SK-N-SH (cell line): Measurements from ENCODE around the gene NPVF. TPM values are rescaled to one million over a fixed set of nuclear protein-coding genes. Genes with fewer than 3 reads are reported as not detected.

ENCODE experiments used
- CTCF ChIA-PET: fragments of 300-600, 350-600 bp; formaldehyde crosslinking; extraction: SDS; loops from one replicate; lab custom pipeline; 2021; lab: Yijun Ruan, JAX
- POLR2A ChIA-PET: fragments of 350-600 bp; sonication (Branson Sonifier 250); formaldehyde crosslinking; extraction: SDS; loops from one replicate; lab custom pipeline; 2020; ENCODE audit warnings: antibody characterized with exemption, inconsistent platforms; lab: Yijun Ruan, JAX
- DNase-seq: peaks from one replicate; pipeline ENCODE4 v3.0.0; 2012
- H2AFZ ChIP-seq: fragments of 200-600 bp; sonication (generic); 2 replicates; pipeline ENCODE4 v1.8.1; 2016; ENCODE audit warnings: antibody characterized with exemption, mild to moderate bottlenecking, low read depth
- H3F3A ChIP-seq: fragments of 200-600 bp; sonication (generic); replicated peaks from 2 replicates; pipeline ENCODE3; 2016; ENCODE audit warnings: antibody characterized with exemption, mild to moderate bottlenecking; ENCODE audit not compliant: insufficient read depth
- H3K27ac ChIP-seq, 2 experiments: fragments of 200-500 bp in 1 of 2; fragments of 200-600 bp in 1 of 2; sonication (Bioruptor generic) in 1 of 2; sonication (generic), shearing (Covaris generic) in 1 of 2; 2 replicates each; pipeline versions ENCODE4 v1.5.1 to v1.6.1; 2014 to 2016; ENCODE audit warnings: low read depth in 2 of 2, inconsistent platforms in 1 of 2, low read length in 1 of 2, mild to moderate bottlenecking in 1 of 2, mixed read lengths in 1 of 2
- H3K27me3 ChIP-seq: fragments of 200-600 bp; sonication (generic), shearing (Covaris generic); 2 replicates; pipeline ENCODE4 v1.6.1; 2016; ENCODE audit warnings: mixed run types; ENCODE audit not compliant: insufficient read depth
- H3K36me3 ChIP-seq, 2 experiments: fragments of 200-500 bp in 1 of 2; fragments of 200-600 bp in 1 of 2; sonication (Bioruptor generic) in 1 of 2; sonication (generic) in 1 of 2; replicated peaks in 1 of 2; 2 replicates each; pipeline versions ENCODE3 to v1.5.1; 2014 to 2016; ENCODE audit warnings: low read length in 1 of 2, mild to moderate bottlenecking in 1 of 2; ENCODE audit not compliant: insufficient read depth in 2 of 2, control insufficient read depth in 1 of 2
- H3K4me1 ChIP-seq, 2 experiments: fragments of 200-500 bp in 1 of 2; fragments of 200-600 bp in 1 of 2; sonication (Bioruptor generic) in 1 of 2; sonication (generic), shearing (Covaris generic) in 1 of 2; 2 replicates each; pipeline versions ENCODE4 v1.5.1 to v1.6.1; 2014 to 2016; ENCODE audit warnings: low read depth in 1 of 2, low read length in 1 of 2, mixed run types in 1 of 2; ENCODE audit not compliant: insufficient read depth in 2 of 2, control insufficient read depth in 1 of 2
- H3K4me2 ChIP-seq: fragments of 200-600 bp; sonication (generic), shearing (Covaris generic); 2 replicates; pipeline ENCODE4 v1.6.1; 2017; ENCODE audit warnings: mixed run types
- H3K4me3 ChIP-seq, 2 experiments: fragments of 200-500 bp in 1 of 2; fragments of 200-600 bp in 1 of 2; sonication (Bioruptor generic) in 1 of 2; sonication (generic), shearing (Covaris generic) in 1 of 2; 2 replicates each; pipeline versions ENCODE4 v1.5.1 to v1.8.1; 2014 to 2016; ENCODE audit warnings: low read depth in 2 of 2, inconsistent platforms in 1 of 2, low read length in 1 of 2, mild to moderate bottlenecking in 1 of 2, mixed read lengths in 1 of 2, moderate library complexity in 1 of 2
- H3K79me2 ChIP-seq: fragments of 200-600 bp; sonication (generic); 2 replicates; pipeline ENCODE4 v1.8.1; 2017; ENCODE audit warnings: mild to moderate bottlenecking; ENCODE audit not compliant: insufficient read depth
- H3K9ac ChIP-seq: fragments of 200-600 bp; sonication (generic); 2 replicates; pipeline ENCODE4 v1.6.1; 2017; ENCODE audit warnings: mixed run types
- H3K9me2 ChIP-seq: fragments of 200-600 bp; sonication (generic); 2 replicates; pipeline ENCODE4 v1.6.1; 2017; ENCODE audit warnings: mixed run types
- H3K9me3 ChIP-seq: fragments of 200-600 bp; sonication (generic); 2 replicates; pipeline ENCODE4 v1.6.1; 2017; ENCODE audit warnings: mixed run types, mild to moderate bottlenecking, moderate library complexity
- H4K20me1 ChIP-seq: fragments of 200-600 bp; sonication (generic); 2 replicates; pipeline ENCODE4 v1.6.1; 2017; ENCODE audit warnings: mild to moderate bottlenecking, mixed run types; ENCODE audit not compliant: insufficient read depth
- CHD2 ChIP-seq: fragments of 150-350 bp; IDR thresholded peaks from 2 replicates; pipeline ENCODE4 v1.6.1; 2018; ENCODE audit warnings: low read length; ENCODE audit not compliant: partially characterized antibody
- FOSL2 ChIP-seq: IDR thresholded peaks from 2 replicates; pipeline ENCODE4 v1.4.0; 2012; ENCODE audit warnings: low read depth, mild to moderate bottlenecking, moderate library complexity, borderline replicate concordance
- JUND ChIP-seq: IDR thresholded peaks from 2 replicates; pipeline ENCODE4 v1.4.0; 2012
- MXI1 ChIP-seq: IDR thresholded peaks from 2 replicates; pipeline ENCODE4 v1.6.1; 2012; ENCODE audit warnings: mild to moderate bottlenecking, low read depth, low read length, improper control_type of control experiment
- POLR2AphosphoS5 ChIP-seq: IDR thresholded peaks from 2 replicates; pipeline ENCODE4 v1.6.1; 2012; ENCODE audit warnings: low read depth, low read length
- RFX5 ChIP-seq: IDR thresholded peaks from 2 replicates; pipeline ENCODE4 v1.6.1; 2012; ENCODE audit warnings: mild to moderate bottlenecking, improper control_type of control experiment, low read length
- RXRA ChIP-seq: IDR thresholded peaks from 2 replicates; pipeline ENCODE4 v1.4.0; 2012; ENCODE audit warnings: low read depth, mild to moderate bottlenecking, borderline replicate concordance
- SMC3 ChIP-seq: IDR thresholded peaks from 2 replicates; pipeline ENCODE4 v1.6.1; 2012; ENCODE audit warnings: low read depth, low read length, improper control_type of control experiment
- TEAD4 ChIP-seq: IDR thresholded peaks from 2 replicates; pipeline ENCODE4 v1.4.0; 2012; ENCODE audit warnings: mild to moderate bottlenecking, borderline replicate concordance; ENCODE audit not compliant: insufficient read depth
- YY1 ChIP-seq: IDR thresholded peaks from 2 replicates; pipeline ENCODE4 v1.4.0; 2012; ENCODE audit warnings: low read depth, mild to moderate bottlenecking
- WGBS: methylation state at CpG from one replicate; pipeline ENCODE4 v1.1.6; 2017; ENCODE audit warnings: low lambda C conversion rate; 5-methylcytosine and 5-hydroxymethylcytosine counted together
- polyA plus RNA-seq, 3 experiments: library from polyadenylated mRNA; depleted of rRNA; stranded (reverse); fragments of >200 nt; gene quantifications; 2 replicates each; pipeline ENCODE4 v1.2.3, GENCODE V29; 2012
- TF ChIP-seq, protein P1 (sequence below): fragments of 150-350 bp; IDR thresholded peaks from 2 replicates; pipeline ENCODE4 v1.6.1; 2017; ENCODE audit warnings: antibody characterized with exemption, low read length, low read depth, borderline replicate concordance
- TF ChIP-seq, protein P2 (sequence below): IDR thresholded peaks from 2 replicates; pipeline ENCODE4; 2012
- TF ChIP-seq, protein P3 (sequence below): IDR thresholded peaks from 2 replicates; pipeline ENCODE4 v1.4.0; 2012; ENCODE audit warnings: low read depth, borderline replicate concordance

The NPVF gene
- polyA plus RNA-seq, 1 of the 3 experiments (the other 2 are of a cell fraction) = not detected

DNA sequence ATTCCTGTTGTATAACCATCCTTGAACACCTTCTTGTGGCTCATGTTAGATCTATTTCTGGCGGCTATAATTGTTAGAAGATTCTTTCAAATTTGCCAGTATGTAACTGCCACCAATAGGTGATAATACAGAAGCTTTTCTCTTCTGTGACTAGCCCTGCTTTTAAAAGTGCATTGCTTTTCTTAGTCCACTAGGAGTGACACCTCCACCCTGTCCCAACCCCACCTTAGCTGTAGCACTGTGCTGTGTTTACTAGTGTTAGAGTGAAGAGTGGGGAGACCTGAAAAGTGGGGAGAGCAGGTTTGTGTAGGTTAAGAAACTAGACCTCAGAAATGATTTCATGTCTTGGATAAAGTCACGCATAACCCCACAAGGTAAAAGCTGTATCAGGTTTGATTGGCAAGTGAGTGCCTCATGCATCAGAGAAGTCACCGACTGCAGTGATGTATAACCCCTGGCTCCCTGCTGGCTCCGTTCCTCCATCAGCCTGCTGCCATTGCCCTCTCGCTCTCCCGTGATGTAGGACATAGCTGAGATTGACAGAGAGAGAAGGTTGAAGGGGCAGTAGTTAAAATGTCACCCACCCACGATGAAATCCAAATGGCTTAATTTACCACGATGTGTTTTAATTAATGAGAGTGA, 12.5 kb downstream of the NPVF start:
- Histone ChIP-seq H3K4me1 (no peaks in the 10 kb centered on the region), H3K79me2 (no peaks in the 10 kb centered on the region), H3K9me3 (no peaks in the 10 kb centered on the region), H3F3A (no peaks in the 10 kb centered on the region), H3K9me2 (no peaks in the 10 kb centered on the region), H3K4me2 (no peak overlapping the region), H3K36me3 (no peaks in the 10 kb centered on the region), H3K27ac (no peak overlapping the region), H2AFZ (no peak overlapping the region), H3K9ac (no peak overlapping the region), H3K4me3 (no peak overlapping the region), H4K20me1 (no peaks in the 10 kb centered on the region), H3K27me3 (0 out of 2 replicates have a peak, but pooled peaks cover 8% of the 10 kb centered on the region)
- ChIA-PET POLR2A (interaction anchor here (1.1 kb wide), 1 partner anchor 36 kb away, joined by 3 read pairs; a partner anchor contains a TSS), CTCF (interaction anchor here (0.6 to 2.7 kb wide), 13 partner anchors 10 to 175 kb away, joined by 3 to 55 read pairs (median 5); partner anchors contain the start of gene NPVF)
- WGBS = 50% methylated on average over 8 of the region's 8 CpGs
- TF ChIP-seq RXRA (no peak), JUND (no peak), RFX5 (no peak), MXI1 (no peak), SMC3 (no peak), CHD2 (no peak), FOSL2 (no peak), TEAD4 (no peak), YY1 (no peak), POLR2AphosphoS5 (no peak)
- TF ChIP-seq, protein P1, sequence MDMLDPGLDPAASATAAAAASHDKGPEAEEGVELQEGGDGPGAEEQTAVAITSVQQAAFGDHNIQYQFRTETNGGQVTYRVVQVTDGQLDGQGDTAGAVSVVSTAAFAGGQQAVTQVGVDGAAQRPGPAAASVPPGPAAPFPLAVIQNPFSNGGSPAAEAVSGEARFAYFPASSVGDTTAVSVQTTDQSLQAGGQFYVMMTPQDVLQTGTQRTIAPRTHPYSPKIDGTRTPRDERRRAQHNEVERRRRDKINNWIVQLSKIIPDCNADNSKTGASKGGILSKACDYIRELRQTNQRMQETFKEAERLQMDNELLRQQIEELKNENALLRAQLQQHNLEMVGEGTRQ = no peak
- TF ChIP-seq, protein P2, sequence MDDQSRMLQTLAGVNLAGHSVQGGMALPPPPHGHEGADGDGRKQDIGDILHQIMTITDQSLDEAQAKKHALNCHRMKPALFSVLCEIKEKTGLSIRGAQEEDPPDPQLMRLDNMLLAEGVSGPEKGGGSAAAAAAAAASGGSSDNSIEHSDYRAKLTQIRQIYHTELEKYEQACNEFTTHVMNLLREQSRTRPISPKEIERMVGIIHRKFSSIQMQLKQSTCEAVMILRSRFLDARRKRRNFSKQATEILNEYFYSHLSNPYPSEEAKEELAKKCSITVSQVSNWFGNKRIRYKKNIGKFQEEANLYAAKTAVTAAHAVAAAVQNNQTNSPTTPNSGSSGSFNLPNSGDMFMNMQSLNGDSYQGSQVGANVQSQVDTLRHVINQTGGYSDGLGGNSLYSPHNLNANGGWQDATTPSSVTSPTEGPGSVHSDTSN = no peak
- TF ChIP-seq, protein P3, sequence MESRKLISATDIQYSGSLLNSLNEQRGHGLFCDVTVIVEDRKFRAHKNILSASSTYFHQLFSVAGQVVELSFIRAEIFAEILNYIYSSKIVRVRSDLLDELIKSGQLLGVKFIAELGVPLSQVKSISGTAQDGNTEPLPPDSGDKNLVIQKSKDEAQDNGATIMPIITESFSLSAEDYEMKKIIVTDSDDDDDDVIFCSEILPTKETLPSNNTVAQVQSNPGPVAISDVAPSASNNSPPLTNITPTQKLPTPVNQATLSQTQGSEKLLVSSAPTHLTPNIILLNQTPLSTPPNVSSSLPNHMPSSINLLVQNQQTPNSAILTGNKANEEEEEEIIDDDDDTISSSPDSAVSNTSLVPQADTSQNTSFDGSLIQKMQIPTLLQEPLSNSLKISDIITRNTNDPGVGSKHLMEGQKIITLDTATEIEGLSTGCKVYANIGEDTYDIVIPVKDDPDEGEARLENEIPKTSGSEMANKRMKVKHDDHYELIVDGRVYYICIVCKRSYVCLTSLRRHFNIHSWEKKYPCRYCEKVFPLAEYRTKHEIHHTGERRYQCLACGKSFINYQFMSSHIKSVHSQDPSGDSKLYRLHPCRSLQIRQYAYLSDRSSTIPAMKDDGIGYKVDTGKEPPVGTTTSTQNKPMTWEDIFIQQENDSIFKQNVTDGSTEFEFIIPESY = no peak
- no peak for DNase-seq
